Bronchial epithelial cell (primary cell): ENCODE data around the gene CAV3. TPM values are rescaled to one million over a fixed set of nuclear protein-coding genes. Genes with fewer than 3 reads are reported as not detected.

Experiments
- DNase-seq: peaks from one replicate; pipeline ENCODE4 v3.0.0-alpha.2; 2010; ENCODE audit warnings: low read depth
- FAIRE-seq: peaks from 2 replicates; lab custom pipeline; 2011; peaks lifted over from hg19 to GRCh38; lab: Jason Lieb, UNC
- H3K27me3 ChIP-seq: 2 replicates; pipeline ENCODE4 v1.5.1; 2011; ENCODE audit warnings: low read length; ENCODE audit not compliant: control insufficient read depth, insufficient read depth
- H3K36me3 ChIP-seq: 2 replicates; pipeline ENCODE4 v1.5.1; 2011; ENCODE audit warnings: low read length; ENCODE audit not compliant: control insufficient read depth, insufficient read depth
- H3K4me3 ChIP-seq: 2 replicates; pipeline ENCODE4 v1.5.1; 2011; ENCODE audit warnings: mild to moderate bottlenecking, low read depth, low read length, control low read depth
- CTCF ChIP-seq: IDR thresholded peaks from 2 replicates; pipeline ENCODE4 v1.5.1; 2011; ENCODE audit warnings: mild to moderate bottlenecking, moderate library complexity, low read length, control low read depth, inconsistent platforms; ENCODE audit not compliant: insufficient read depth, severe bottlenecking
- total RNA-seq: library from RNA; depleted of rRNA; stranded (reverse); fragments of >200 nt; gene quantifications from 2 replicates; pipeline ENCODE4 v1.2.1, GENCODE V29; 2014

Gene CAV3
- total RNA-seq, 1 donor from 2014 or later, result not detected

GRCh38 chr3:8745619-8746370 lies 12.2 kb downstream of the CAV3 start:
- Histone ChIP-seq H3K27me3 (no peaks in the 10 kb centered on the region), H3K36me3 (no peaks in the 10 kb centered on the region), H3K4me3 (no peak overlapping the region)
- TF ChIP-seq CTCF, result no peak
- FAIRE-seq, result no peak
- DNase-seq, result no peak

GRCh38 chr3:8746780-8747345 lies 13.3 kb downstream of the CAV3 start:
- no peak overlapping the region for H3K4me3 ChIP-seq
- no peaks in the 10 kb centered on the region for H3K36me3 ChIP-seq
- FAIRE-seq, result no peak
- no peaks in the 10 kb centered on the region for H3K27me3 ChIP-seq
- no peak for TF ChIP-seq CTCF
- DNase-seq, result no peak

- FAIRE-seq (peak; percentile 28), DNase-seq (no peak)
- H3K36me3 ChIP-seq, result no peaks in the 10 kb centered on the region
- no peak for TF ChIP-seq CTCF
- H3K4me3 ChIP-seq, result no peak overlapping the region
- H3K27me3 ChIP-seq, result no peaks in the 10 kb centered on the region
Measured at GRCh38 chr3:8749316-8749715, 15.7 kb downstream of the CAV3 start.

GRCh38 chr3:8752832-8753231 lies 19.2 kb downstream of the CAV3 start:
- H3K4me3 ChIP-seq, result no peak overlapping the region
- no peaks in the 10 kb centered on the region for H3K36me3 ChIP-seq
- FAIRE-seq (no peak), DNase-seq (no peak)
- no peaks in the 10 kb centered on the region for H3K27me3 ChIP-seq
- TF ChIP-seq CTCF, result no peak

- no peak for DNase-seq
- H3K36me3 ChIP-seq, result no peaks in the 10 kb centered on the region
- H3K27me3 ChIP-seq, result no peaks in the 10 kb centered on the region
- no peak for TF ChIP-seq CTCF
- no peak for FAIRE-seq
- no peak overlapping the region for H3K4me3 ChIP-seq
Measured at GRCh38 chr3:8755097-8755496, 21.5 kb downstream of the CAV3 start.
